GM19324 (cell line): ENCODE data around the gene NDUFAF8.

Source experiments
- ATAC-seq: cut with Tn5 transposase; IDR thresholded peaks from one replicate; pipeline ENCODE4 v1.9.1; 2021; ENCODE audit warnings: mild to moderate bottlenecking, moderate library complexity; ENCODE audit not compliant: unreplicated experiment, low FRiP score

Gene NDUFAF8

DNA sequence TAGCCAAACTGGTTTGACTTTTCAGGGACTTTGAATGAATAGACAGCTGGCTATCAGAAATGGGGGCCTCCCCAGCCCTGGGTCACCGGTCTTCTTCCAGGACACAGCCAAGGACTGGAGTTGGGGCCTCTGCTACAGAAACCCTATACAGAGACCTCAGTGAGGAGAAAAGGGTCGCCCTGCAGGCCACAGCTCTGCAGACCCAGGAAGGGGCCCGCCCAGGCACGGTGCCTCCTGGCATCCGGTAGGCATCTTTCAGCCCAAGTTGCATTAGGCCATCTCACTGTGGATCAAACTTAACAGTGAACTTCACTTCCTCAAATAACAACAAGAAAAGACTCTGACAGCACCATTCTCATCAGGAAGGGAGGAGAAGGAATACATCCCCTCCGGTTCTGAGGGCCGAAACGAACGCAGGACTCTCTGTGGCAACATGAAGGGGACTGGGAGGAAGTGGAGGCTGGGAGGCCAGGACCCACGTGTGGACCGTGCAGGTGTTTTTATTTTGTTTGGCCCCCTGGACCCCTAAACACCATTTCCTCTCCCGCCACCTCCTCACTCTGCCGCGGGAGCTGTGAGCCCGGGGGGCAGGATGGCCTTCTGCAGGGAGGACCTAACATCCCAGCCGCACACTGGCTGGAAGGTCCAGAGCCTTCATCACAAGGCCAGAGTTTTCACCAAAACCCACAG lies 48.8 kb downstream of the NDUFAF8 start:
- no peak for ATAC-seq

DNA sequence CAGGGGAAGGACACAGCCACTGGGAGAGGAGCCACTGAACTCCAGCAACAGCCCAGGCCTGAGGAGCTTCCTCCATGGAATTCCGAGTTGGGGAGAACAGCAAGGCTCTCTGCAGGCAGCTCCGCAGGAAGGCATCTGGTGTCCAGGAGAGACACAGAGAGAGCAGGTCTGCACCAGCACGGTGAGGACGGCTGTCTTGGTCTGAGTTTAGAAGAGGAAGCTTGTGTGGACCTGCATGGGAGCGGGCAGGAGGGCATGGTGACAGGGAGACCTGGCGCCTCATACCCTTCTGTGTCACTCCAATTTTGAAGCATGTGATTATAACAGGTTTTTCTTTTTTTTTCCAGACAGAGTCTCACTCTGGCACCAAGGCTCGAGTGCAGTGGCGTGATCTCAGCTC lies 49.6 kb downstream of the NDUFAF8 start:
- no peak for ATAC-seq

DNA sequence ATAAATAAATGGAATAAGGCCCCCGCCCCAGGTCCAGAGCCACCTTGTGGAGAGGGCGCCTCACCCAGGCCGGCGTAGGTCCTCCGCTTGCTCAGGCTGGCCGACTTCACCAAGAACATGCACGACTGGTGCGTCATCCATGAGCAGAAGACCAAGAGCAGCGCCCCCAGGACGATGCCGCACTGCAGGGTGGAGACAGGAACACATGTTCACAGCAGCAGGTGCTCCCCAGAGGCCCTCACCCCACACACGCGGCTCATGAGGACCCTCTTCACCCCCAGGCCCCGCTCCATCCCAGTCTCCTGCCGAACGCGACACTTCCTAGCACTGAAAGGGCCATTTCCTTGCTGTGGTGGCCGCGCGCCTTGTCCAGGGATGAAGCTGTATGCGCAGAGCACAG lies 50.5 kb downstream of the NDUFAF8 start:
- no peak for ATAC-seq

DNA sequence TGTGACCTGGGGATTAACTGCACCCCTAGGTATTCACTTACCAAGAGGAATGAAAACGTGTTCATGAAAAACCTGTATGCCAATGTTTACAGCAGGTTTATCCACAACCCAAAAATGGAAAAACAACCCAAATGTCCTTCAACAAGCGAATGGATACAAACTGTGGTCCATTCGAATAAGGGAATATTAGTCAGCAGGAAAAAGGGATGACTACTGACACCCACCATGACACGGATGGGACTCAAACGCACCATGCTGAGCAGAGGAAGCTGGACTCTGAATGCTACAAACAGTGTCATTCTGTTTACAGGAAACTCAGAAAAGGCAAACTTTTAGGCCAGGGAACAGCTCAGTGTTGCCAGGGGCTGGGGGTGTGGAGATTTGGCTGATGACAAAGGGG lies 51.1 kb downstream of the NDUFAF8 start:
- no peak for ATAC-seq
